HG03103 (cell line): ENCODE data around the gene CCT8.

ENCODE experiments used
- ATAC-seq: cut with Tn5 transposase; IDR thresholded peaks from one replicate; pipeline ENCODE4 v1.9.1; 2021; ENCODE audit warnings: low read depth; ENCODE audit not compliant: unreplicated experiment

Gene CCT8

GRCh38 chr21:29073222-29074006, at the start of gene CCT8:
CCT8 (minus strand) TSS chr21:29073648; CDS start chr21:29073590, 58 bp downstream.
- ATAC-seq = peak; percentile 91

- peak; percentile 59 for ATAC-seq
Measured at GRCh38 chr21:29121759-29122158, 48.3 kb upstream of the CCT8 start.

GRCh38 chr21:29117372-29117955, 44.0 kb upstream of the CCT8 start:
- ATAC-seq = peak; percentile 50

- ATAC-seq = no peak
Measured at GRCh38 chr21:29115899-29116298, 42.5 kb upstream of the CCT8 start.

GRCh38 chr21:29114765-29115500, 41.5 kb upstream of the CCT8 start:
- no peak for ATAC-seq

- ATAC-seq = no peak
Measured at GRCh38 chr21:29105218-29105617, 31.8 kb upstream of the CCT8 start.

- no peak for ATAC-seq
Measured at GRCh38 chr21:29104239-29104708, 30.8 kb upstream of the CCT8 start.

GRCh38 chr21:29102791-29103257, 29.4 kb upstream of the CCT8 start:
- ATAC-seq = no peak

GRCh38 chr21:29098156-29098555, 24.7 kb upstream of the CCT8 start:
- no peak for ATAC-seq

GRCh38 chr21:29096218-29097015, 23.0 kb upstream of the CCT8 start:
- ATAC-seq = no peak

- no peak for ATAC-seq
Measured at GRCh38 chr21:29092102-29092959, 18.9 kb upstream of the CCT8 start.

- ATAC-seq = no peak
Measured at GRCh38 chr21:29091033-29091432, 17.6 kb upstream of the CCT8 start.

- ATAC-seq = no peak
Measured at GRCh38 chr21:29085106-29085752, 11.8 kb upstream of the CCT8 start.

- ATAC-seq = no peak
Measured at GRCh38 chr21:29084372-29084771, 10.9 kb upstream of the CCT8 start.

GRCh38 chr21:29083306-29083705, 9.9 kb upstream of the CCT8 start:
- ATAC-seq = no peak

- no peak for ATAC-seq
Measured at GRCh38 chr21:29082046-29082815, 8.8 kb upstream of the CCT8 start.

GRCh38 chr21:29080454-29080941, 7.0 kb upstream of the CCT8 start:
- no peak for ATAC-seq
